Measurements from ENCODE around the gene CTIF.
"Not testable (repeated sequence)": the region's sequence is repeated elsewhere in the genome, so short reads cannot be mapped to it uniquely, and the experiment has no call there.

Gene CTIF

GRCh38 chr18:48538531-48539405, at the start of gene CTIF:
TSS of gene CTIF (plus strand) at chr18:48539031. CDS start at chr18:48619566, 80,535 bp downstream.
- DNase-seq, result peak; percentile 66

DNA sequence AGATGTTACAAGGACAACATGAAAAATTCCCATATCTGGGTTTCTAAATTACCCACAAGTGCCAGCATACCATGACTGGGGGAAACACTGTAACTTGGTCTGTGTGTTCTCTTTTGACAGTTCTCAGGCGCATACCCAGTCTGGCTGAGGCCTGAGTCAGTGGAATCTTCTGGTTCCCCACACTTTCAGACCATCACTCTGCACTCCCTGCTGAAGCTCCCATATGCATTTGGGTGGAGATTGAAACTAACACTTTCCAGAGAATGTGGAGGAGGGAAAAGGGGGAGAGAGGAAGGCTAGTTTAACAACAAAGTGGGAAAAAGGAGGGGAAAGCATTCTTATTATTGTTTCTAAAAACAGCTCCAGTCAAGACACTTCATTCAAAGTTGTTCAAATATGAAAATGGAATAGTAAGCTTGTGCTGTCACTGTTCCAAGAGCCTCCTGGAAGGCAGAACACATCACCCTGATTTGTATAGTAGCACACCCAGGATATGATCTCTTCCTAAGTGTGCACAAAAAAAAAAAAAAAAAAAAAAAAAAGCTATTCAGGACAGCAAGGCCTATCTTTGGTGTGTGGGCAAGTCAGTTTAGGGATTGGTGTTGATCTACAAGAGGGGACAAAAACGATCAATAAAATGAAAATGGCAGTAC, 48.1 kb upstream of the CTIF start:
- DNase-seq, result no peak

DNA sequence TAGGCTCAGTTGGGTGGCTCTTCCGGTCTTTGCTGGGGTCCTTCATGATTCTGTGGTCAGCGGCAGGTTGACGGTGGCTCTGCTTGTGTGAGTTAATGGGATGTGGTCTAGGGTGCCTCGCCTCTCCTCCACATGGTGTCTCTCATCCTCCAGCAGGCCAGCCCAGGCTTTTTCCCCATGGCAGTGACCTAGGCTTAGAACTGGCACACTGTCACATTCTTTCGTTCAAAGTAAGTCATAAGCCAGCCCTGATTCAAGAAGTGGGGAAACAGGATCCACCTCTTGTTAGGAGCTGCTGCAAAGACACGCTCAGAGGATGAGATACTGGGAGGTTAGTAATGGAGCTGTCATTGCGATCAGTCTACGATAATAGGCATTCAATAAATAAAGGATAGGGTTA, 46.0 kb upstream of the CTIF start:
- DNase-seq, result no peak

- no peak for DNase-seq
Observed at GRCh38 chr18:48493434-48494230, 45.2 kb upstream of the CTIF start.

DNA sequence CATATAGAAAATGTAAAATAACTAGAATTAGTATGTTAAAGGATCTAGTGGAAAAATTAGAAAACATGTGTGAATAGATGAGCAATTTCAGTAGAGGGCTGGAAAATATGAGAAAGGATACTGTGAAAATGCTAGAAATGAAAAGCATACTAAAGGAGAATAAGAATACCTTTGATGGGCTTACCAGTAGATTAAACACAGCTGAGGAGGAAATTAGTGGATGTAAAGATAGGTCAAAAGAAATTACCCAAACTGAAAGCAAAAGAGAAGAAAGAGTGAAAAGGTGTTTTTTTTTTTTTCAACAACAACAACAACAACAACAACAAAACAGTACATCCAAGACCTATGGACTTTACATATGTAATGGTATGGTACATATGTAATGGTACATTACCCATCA, 41.0 kb upstream of the CTIF start:
- no peak for DNase-seq

DNA sequence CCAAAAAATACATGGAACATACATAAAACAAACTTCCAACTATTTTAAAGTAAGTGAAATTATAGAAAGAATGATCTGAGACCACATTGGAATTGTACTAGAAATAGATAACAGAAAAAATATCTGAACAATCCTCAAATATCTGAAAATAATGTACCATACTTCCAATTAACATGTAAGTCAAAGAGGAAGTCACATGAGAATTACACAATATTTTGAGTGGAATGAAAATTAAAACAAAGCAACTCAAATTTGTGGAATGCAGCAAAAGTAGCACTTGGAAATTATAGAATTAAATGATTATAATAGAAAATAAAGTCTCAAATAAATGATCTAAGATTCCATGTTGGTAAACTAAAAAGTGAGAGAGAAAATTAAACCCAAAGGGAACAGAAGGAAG, 38.3 kb upstream of the CTIF start:
- DNase-seq, result no peak

DNA sequence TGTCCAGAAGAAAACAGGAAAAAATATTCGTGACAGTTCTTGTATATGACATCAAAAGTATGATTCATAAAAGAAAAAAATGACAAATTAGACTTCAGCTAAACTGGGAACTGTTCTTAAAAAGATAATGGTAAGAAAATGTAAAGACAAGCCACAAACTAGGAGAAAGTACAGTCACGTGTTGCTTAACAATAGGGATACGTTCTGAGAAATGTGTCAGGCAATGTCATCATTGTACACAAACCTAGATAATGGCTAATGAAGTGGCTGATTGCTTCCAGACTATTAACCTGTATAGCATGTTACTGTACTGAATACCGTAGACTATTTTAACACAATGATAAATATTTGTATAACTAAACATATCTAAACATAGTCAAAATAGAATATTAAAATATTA, 35.9 kb upstream of the CTIF start:
- no peak for DNase-seq

- DNase-seq, result no peak
Observed at GRCh38 chr18:48504819-48505218, 34.0 kb upstream of the CTIF start.

- DNase-seq, result not testable (repeated sequence)
Observed at GRCh38 chr18:48506983-48507568, 31.8 kb upstream of the CTIF start.

DNA sequence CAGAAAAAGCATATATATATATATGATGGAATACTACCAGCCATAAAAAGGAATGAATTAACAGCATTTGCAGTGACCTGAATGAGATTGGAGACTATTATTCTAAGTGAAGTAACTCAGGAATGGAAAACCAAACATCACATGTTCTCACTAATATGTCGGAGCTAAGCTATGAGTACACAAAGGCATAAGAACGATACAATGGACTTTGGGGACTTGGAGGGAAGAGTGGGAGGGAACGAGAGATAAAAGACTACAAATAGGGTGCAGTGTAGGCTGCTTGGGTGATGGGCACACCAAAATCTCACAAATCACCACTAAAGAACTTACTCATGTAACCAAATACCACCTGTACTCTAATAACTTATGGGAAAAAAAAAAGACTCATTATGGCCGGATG, 26.3 kb upstream of the CTIF start:
- DNase-seq, result not testable (repeated sequence)

- DNase-seq, result no peak
Observed at GRCh38 chr18:48514786-48515185, 24.0 kb upstream of the CTIF start.

DNA sequence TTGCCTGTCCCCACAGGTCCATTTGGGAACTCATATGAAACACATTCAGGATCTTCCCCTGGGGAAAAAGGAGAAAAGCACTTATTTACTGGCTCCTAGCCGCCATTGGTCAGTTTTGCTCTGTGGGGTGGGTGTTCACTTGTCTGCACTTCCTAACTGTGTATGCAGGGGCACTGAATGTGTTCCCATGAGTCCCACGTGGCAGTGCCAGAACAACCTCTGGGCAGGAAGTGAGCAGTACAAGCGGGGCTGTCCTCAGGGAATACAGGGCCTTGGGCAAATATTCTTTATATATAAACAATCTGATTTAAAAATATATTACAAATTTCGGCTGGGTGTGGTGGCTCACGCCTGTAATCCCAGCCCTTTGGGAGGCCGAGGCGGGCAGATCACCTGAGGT, 21.8 kb upstream of the CTIF start:
- no peak for DNase-seq

DNA sequence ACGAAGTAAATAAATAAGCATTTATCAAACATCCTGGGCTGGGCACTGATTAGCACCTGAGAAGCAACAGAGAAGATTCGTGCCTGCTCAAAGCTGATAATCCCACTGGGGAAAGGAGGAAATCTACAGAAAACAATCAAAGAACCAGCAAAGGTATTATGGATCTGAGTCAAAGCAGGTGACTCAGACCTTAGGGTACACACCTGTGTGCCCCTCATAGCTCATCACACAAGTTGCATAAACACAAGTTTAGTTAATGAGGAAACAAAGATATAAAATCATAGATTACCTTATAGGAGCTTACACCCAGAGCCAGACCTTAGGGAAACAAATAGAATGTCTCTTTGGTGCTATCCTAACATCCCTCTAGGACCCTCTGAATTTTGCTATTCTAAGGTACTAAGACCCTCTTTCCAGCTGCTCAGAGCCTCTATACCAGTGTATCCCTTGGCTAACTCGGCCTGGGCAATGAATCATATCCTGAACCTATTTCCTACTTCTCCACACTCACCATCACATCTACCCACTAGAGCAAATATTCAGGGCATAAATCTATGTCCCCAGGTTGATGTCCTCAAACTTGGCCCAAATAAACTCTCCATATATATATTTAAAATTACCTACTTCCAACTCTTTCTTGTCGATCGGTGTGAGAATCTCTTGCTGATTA, 19.3 kb upstream of the CTIF start:
- no peak for DNase-seq

- DNase-seq, result no peak
Observed at GRCh38 chr18:48521723-48522122, 17.1 kb upstream of the CTIF start.

DNA sequence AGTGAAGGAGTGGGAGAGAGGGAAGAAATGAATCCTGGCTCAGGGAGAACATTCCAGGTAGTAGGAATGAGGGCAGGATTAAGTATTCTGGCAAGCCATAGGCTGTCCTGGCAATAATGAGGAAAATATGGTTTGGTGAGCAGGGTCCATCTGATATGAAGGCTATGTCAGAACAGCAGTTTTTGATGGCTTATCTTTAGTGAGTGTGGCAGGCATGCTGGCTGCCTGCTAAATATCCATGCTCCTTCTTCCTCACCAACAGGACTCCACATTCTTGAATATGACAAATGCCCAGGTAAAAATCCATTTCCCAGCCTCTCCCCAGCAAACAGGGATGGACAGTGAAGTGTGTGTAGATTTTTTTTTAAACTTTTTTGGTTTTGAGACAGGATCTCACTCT, 13.2 kb upstream of the CTIF start:
- DNase-seq, result no peak

DNA sequence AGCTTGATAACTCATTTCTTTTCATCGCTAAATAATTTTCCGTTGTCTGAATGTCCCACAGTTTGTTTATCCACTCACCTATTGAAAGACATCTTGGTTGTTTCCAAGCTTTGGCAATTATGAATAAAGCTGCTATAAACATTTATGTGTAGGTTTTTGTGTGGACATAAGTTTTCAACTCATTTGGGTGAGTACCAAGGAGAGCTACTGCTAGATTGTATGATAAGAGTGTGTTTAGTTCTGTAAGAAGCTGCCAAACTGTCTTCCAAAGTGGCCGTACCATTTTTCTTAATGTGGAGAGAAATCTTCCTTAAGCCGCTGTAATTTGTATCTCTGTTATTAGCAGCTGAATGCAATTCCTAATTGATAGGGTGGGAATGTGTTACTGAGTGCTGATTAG, 11.4 kb upstream of the CTIF start:
- no peak for DNase-seq

DNA sequence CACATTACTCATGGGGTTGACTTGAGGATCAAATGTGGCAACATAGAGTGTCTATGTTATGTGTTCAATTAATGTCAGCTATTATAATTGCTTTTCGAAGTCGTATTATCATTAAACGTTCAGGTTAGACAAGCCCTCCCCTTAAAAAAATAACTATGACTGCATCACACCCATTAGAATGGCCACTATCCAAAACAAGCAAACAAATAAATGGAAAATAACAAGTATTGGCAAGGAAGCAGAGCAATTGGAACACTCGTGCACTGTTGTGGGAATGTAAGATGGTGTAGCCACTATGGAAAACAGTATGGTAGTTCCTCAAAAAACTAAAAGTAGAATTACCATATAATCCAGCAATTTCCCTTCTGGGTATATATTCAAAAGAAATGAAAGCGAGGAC, 10.0 kb upstream of the CTIF start:
- DNase-seq, result no peak

DNA sequence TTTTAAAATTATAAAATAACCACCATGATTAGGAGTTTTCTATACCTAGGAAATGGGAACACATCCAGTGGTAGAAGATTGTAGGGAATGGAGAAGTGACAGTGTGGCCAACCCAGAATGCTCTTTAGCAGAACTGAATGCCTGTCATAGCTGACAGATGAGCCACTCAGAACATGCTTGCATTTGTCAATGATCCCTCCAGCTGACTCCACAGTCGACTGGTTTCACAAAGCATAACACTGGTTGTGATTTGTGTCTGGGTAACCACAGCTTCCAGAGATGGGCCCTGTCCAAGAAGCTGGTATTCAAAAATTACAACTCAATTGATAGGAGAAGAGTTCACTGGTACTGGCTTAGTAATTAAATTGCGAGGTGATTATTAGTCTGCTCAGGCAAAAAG, 9.0 kb upstream of the CTIF start:
- DNase-seq, result no peak

GRCh38 chr18:48530399-48531081, 8.3 kb upstream of the CTIF start:
- no peak for DNase-seq

GRCh38 chr18:48531082-48531403, 7.8 kb upstream of the CTIF start:
- no peak for DNase-seq

- no peak for DNase-seq
Observed at GRCh38 chr18:48531908-48532307, 6.9 kb upstream of the CTIF start.

Data from activated naive CD4-positive, alpha-beta T cell treated with anti-CD3 and anti-CD28 coated beads, Interleukin-2, amount 50 U/mL, for 16 hours (primary cell).